HepG2 (cell line): Measurements from ENCODE around the gene RRBP1. TPM values are rescaled to one million over a fixed set of nuclear protein-coding genes. Genes with fewer than 3 reads are reported as not detected.

ENCODE experiments used
- BCLAF1 ChIP-seq: fragments of 450-650 bp; IDR thresholded peaks from 2 replicates; pipeline ENCODE4 v1.6.1; 2017; ENCODE audit warnings: mild to moderate bottlenecking
- CREM ChIP-seq, 2 experiments: sonication (generic) in 1 of 2; formaldehyde crosslinking in 1 of 2; IDR thresholded peaks; 2 replicates each; pipeline versions ENCODE4 v1.4.0 to v1.6.1; 2016 to 2020; ENCODE audit warnings: antibody characterized with exemption in 1 of 2, mild to moderate bottlenecking in 1 of 2, missing genetic modification reagents in 1 of 2
- HBP1 ChIP-seq: IDR thresholded peaks from 2 replicates; pipeline ENCODE4 v1.6.1; 2016; ENCODE audit warnings: low read depth, control low read depth
- HNF1A ChIP-seq, 2 experiments: sonication (generic) in 1 of 2; formaldehyde crosslinking in 1 of 2; IDR thresholded peaks; 2 replicates each; pipeline versions ENCODE4 v1.4.0 to v1.6.1; 2016 to 2020; ENCODE audit warnings: borderline replicate concordance in 1 of 2, low read depth in 1 of 2, mild to moderate bottlenecking in 1 of 2, missing genetic modification reagents in 1 of 2
- HOXA7 ChIP-seq: sonication (generic); formaldehyde crosslinking; IDR thresholded peaks from 2 replicates; pipeline ENCODE4 v1.8.1; 2022; ENCODE audit warnings: mild to moderate bottlenecking, missing genetic modification reagents, moderate library complexity
- KDM5B ChIP-seq: sonication (generic); formaldehyde crosslinking; IDR thresholded peaks from 2 replicates; pipeline ENCODE4 v1.4.0; 2020; ENCODE audit warnings: missing genetic modification reagents, mild to moderate bottlenecking, borderline replicate concordance
- MED13 ChIP-seq: sonication (generic); formaldehyde crosslinking; IDR thresholded peaks from 2 replicates; pipeline ENCODE4 v1.5.0; 2020; ENCODE audit warnings: missing genetic modification reagents
- PPARG ChIP-seq: conservative IDR thresholded peaks from 2 replicates; pipeline ENCODE4 v1.6.1; 2016; ENCODE audit warnings: missing biosample characterization, missing genetic modification reagents
- RAD21 ChIP-seq: fragments of 450-650 bp; formaldehyde crosslinking; IDR thresholded peaks from 2 replicates; pipeline ENCODE4 v1.5.0; 2020; ENCODE audit warnings: mild to moderate bottlenecking
- RBM22 ChIP-seq: fragments of 200-400 bp; formaldehyde crosslinking; optimal IDR thresholded peaks from 2 replicates; pipeline ENCODE3; 2017; ENCODE audit warnings: mild to moderate bottlenecking, low read length, moderate library complexity
- XRCC5 ChIP-seq: fragments of 200-400 bp; formaldehyde crosslinking; optimal IDR thresholded peaks from 2 replicates; pipeline ENCODE3; 2017; ENCODE audit warnings: mild to moderate bottlenecking, low read length
- ZNF17 ChIP-seq: sonication (generic); formaldehyde crosslinking; IDR thresholded peaks from 2 replicates; pipeline ENCODE4 v1.5.0; 2020; ENCODE audit warnings: mild to moderate bottlenecking, missing genetic modification reagents
- ZNF503 ChIP-seq: sonication (generic); formaldehyde crosslinking; IDR thresholded peaks from 2 replicates; pipeline ENCODE4 v1.4.0; 2020; ENCODE audit warnings: missing genetic modification reagents
- ZNF552 ChIP-seq: sonication (generic); formaldehyde crosslinking; IDR thresholded peaks from 2 replicates; pipeline ENCODE4 v1.9.0; 2022; ENCODE audit warnings: missing genetic modification reagents, mild to moderate bottlenecking, borderline replicate concordance
- ZNF607 ChIP-seq: sonication (generic); formaldehyde crosslinking; IDR thresholded peaks from 2 replicates; pipeline ENCODE4 v1.5.1; 2020; ENCODE audit warnings: missing genetic modification reagents, mild to moderate bottlenecking, borderline replicate concordance
- polyA plus RNA-seq, 8 experiments: library from polyadenylated mRNA; depleted of rRNA in 3 of 8; stranded (reverse) in 7 of 8; unstranded in 1 of 8; fragments of >200 nt; fragmentation: Illumina TruSeq in 4 of 8; extraction: Trizol in 4 of 8; gene quantifications; 2 replicates each; pipeline versions ENCODE4 v1.2.1 to v1.2.3, GENCODE V29; 2011 to 2016; ENCODE audit warnings: low read depth in 4 of 8, missing spikeins in 1 of 8, mixed read lengths in 1 of 8; ENCODE audit not compliant: insufficient read depth in 1 of 8
- total RNA-seq, 5 experiments: library from RNA; depleted of rRNA; stranded (reverse); fragments of >200 nt; fragmentation: Illumina TruSeq; extraction: Trizol; gene quantifications; 2 replicates each; pipeline ENCODE4 v1.2.3, GENCODE V29; 2016; ENCODE audit warnings: low read depth in 1 of 5

The RRBP1 gene
- total and polyA plus RNA-seq, 2 of the 13 experiments (the other 11 are each of a cell fraction or from before 2014, with no cell fraction given) = 150 to 222 TPM

GRCh38 chr20:17675519-17676377 lies 6.3 kb downstream of the RRBP1 start (continued):
- no peak for TF ChIP-seq HNF1A (IDR thresholded peaks at IDR 0.05; ENCODE audit: low read depth)
- no peak for TF ChIP-seq HNF1A (CRISPR knock-in tag; IDR thresholded peaks at IDR 0.05; ENCODE audit: borderline replicate concordance)
- 0 out of 2 replicates have a peak, but pooled peaks have one; percentile 23 for TF ChIP-seq RAD21 (CRISPR knock-in tag)
- TF ChIP-seq HBP1 (CRISPR knock-in tag) = no peak
- no peak for TF ChIP-seq PPARG (CRISPR knock-in tag)
- TF ChIP-seq KDM5B (CRISPR knock-in tag) = no peak
- TF ChIP-seq CREM (IDR thresholded peaks at IDR 0.05) = no peak
- no peak; the same call in 1 of the 2 replicates for TF ChIP-seq CREM (CRISPR knock-in tag; IDR thresholded peaks at IDR 0.05)
- peak; percentile 13 for TF ChIP-seq RBM22
- TF ChIP-seq HOXA7 (CRISPR knock-in tag) = no peak
- TF ChIP-seq ZNF552 (CRISPR knock-in tag) = no peak
- TF ChIP-seq ZNF607 (CRISPR knock-in tag) = no peak
- no peak for TF ChIP-seq MED13 (CRISPR knock-in tag)
- TF ChIP-seq BCLAF1 = no peak
- no peak for TF ChIP-seq ZNF17
- TF ChIP-seq ZNF503 (CRISPR knock-in tag) = no peak
- no peak for TF ChIP-seq XRCC5
